Hindlimb muscle (tissue), 1 donor: ENCODE measurements around the gene MAP3K10. TPM values are rescaled to one million over a fixed set of nuclear protein-coding genes. Genes with fewer than 3 reads are reported as not detected.

Source experiments
- DNase-seq: peaks from one replicate; pipeline ENCODE4 v3.0.0-alpha.2; 2013
- polyA plus RNA-seq: library from polyadenylated mRNA; unstranded; fragments of 120-200 nt; gene quantifications from one replicate; pipeline ENCODE4 v1.2.1, GENCODE V29; 2013; ENCODE audit not compliant: insufficient read length

The MAP3K10 gene
- polyA plus RNA-seq, 1 donor: 12.3 TPM

DNA sequence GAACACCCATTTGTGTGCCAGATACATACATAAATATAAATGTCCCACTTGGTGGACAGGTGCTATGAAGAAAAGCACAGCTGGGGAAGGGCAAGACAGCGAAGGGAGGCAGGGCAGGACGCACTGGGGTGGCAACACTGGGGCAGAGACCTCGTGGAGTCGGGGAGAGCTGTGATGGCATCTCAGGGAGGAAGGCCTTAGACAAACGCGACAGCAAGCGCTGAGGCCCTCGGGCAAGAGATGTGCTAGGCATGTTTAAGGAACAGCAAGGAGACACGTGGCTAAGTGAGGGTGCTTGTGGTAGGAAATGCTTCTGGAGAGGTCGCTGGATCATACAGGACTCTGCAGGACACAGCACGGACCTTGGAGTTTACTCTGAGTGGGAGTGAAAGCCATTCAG, 58.6 kb downstream of the MAP3K10 start:
- DNase-seq: no peak

DNA sequence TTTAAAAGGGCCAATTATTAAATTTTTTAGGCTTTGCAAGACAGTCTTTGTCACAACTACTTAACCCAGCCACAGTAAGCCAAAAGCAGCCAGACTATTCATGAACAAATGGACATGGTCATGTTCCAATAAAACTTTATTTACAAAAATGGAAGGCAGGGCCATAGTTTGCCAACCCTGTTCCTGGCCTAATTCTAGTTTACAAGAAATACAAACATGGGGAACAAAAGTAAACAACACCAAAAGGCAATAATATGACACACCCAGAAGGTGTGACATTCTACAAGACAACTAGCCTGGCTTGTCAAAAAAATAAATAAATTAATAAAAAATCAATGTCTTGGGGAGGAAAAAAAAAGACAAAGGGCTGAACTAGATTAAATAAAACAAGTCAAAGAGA, 60.0 kb downstream of the MAP3K10 start:
- DNase-seq: no peak

DNA sequence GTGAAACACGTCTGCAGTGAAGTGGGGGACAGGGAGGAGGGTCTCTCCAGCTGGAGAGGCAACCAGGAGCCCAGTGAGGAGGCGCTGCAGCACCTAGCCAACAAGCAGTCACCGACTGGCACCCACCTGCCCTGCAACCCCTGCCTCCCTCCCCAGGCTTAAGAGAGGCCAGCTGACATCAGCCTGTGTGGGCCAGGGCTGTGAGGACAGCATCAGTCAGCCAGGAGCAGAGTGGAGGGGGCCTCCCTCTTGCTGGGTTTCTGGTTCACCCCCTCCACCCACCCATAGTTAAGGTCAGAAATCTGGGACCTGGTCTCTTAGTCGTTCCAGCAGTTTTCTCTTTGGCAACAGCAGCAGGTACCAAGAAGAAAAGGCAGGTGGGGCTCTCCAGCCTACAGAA, 60.8 kb downstream of the MAP3K10 start:
- DNase-seq: no peak

DNA sequence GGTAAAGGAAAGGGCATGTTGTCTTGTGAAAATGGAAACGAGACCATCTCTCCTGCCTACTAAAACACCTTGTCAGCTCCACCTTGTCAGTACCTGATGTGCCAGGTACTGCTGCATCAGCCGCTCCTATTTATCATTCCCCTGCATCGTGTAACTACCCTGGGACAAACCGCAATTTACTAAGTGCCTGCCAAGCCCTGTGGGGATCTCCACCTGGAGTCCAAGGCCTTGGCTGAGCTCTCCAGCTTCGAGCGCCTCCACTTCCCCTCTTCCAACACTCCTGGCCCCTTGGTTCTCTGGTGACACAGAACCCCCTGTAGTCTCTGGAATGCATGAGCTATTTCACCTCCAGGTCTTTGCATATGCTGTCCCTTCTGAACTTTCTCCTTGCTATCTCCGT, 61.2 kb downstream of the MAP3K10 start:
- DNase-seq: no peak

DNA sequence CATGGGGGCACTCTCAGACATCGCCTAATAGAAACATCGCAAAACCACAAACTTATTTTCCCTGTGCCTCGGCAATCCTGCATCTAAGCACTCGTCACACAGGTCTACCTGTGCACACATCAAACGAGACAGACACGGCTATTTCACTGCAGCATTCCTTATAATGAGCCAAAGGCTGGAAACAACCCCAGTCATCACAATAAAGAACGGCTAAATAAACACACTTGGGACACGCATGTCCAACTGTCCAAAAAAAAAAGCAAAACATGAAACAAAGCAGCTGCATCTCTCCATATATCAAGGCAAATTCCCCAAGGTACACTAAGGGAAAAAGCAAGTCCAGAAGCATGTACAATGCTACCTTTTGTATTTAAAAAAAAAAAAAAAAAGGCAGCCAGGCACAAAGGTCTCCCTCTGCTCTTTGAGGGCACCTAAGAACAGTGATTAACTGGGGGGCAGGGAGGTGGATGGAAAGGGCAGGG, 62.4 kb downstream of the MAP3K10 start:
- no peak for DNase-seq

DNA sequence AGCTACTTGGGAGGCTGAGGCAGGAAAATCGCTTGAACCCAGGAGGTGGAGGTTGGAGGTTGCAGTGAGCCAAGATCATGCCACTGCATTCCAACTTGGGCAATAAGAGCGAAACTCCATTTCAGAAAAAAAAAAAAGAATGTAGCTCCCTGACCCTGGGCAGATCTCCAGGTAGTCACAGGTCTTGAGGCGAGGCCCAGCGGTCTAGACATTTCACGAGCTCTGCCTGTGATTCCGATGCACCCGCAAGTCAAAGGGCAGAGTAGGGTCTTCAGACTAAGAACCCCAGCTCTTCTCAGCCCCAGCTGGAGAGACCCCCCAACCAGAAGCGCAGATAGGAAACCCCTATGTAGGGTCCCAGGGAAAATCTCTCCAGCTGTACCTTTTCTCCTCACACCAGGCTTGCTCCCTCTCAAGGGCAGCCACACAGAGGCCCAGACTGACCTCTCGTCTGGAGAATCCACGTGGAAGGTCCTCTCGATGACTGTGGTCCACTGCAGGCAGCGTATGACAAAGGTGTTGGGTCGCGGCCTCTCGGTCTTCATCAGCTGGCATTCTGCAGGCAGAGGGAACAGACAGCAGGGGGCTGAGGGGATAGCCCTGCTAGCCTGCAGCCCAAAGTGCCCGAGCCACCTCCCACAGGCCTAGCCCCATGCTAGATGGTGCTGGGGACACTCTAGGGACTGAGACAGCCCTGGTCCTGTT, 63.6 kb downstream of the MAP3K10 start:
- no peak for DNase-seq

DNA sequence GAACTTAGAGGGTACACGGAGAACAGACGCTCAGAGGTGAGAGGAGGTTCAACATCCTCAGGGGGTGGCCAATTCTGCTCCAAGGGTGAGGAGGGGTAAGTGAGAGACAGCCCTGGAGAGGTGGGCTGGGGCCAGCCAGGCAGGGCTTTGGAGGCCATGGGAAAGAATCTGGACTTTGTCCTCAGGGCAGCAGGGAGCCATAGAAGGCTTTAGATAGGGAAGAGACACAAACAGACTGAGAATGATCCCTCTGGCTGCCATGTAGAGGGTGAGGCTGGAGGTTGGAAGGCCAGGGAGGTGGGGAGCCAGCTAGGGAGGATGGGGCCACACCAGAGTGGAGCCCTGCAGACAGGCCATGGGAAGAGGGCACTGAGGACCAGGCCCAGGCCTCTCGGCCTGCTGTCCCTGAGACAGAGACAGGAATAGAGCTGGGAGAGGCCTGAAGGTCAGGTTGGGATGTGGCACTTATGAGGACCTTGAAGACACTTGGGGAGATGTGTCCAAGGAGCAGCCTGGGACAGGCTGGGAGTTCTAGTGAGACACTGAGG, 64.5 kb downstream of the MAP3K10 start:
- DNase-seq: no peak

DNA sequence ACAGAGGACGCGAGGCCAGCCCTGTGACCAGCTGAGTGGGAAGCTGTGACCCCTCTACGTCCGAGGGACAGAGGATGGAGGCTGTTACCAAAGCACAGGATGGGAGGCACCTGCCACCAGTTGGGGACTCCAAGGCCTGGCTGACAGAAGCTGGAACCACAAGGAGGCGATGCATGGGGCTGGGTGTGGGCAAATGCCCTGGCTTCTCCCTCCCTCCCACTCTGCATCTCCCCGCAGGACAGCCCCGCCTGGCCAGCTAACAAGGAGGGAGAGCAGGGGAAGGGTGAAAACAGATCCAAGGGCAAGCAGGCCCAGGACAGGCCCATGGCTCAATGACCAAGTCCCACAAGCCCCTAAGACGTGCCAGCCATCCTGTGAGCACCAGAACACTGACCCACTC, 65.3 kb downstream of the MAP3K10 start:
- DNase-seq: no peak

DNA sequence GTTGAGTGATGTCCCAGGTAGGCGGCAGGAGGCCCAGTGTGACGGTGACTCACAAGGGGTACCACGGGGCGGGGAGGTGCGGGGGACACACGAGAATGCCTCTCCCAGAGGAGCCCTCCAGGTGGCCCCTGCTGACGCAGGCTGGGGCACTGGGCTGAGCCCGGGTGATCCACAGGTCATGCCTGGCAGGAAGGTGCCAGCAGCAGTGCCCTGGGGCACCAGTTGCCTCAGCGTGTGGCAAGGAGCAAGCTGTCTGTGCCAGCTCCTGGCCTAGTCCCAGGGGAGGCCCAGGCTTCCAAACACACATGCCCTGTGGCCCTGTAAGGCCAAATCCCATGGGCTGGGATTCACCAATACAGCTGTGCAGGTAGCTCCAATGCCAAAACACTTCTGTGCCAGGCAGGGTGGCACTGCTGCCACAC, 65.9 kb downstream of the MAP3K10 start:
- DNase-seq: no peak

DNA sequence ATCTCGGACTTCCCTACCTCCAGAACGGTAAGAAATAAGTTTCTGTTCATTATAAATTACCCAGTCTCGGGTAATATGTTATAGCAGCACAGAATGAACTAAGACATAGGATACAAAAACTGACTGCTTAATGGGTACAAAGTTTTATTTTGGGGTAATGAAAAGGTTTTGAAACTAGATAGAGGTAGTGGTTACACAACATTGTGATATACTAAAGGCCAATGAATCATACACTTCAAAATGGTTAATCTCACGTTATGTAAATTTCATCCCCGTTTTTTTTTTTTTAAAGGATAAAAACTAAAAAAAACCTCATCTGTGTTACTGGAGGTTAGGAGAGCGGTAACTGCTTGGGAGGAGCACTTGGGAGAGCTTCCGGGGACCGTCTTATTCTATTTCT, 70.4 kb downstream of the MAP3K10 start:
- DNase-seq: no peak

DNA sequence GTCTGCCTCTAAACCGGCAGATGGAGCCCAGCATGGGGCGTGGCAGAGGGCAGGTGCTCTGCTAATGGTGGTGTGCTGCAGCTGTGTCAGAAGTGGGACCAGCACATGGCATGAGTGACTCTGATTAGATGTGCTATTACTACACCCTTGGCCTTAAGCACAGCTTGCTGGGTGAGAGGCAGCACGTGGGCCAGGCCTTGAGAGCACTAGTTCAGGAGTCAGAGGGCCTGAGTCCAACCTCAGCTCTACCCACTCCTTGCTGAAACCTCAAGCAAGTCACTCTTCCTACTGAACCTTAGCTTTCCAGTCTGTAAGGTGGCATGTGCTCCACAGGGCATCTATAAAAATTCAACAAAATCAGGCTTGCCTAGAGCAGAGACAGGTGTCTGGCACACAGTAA, 71.2 kb downstream of the MAP3K10 start:
- no peak for DNase-seq

DNA sequence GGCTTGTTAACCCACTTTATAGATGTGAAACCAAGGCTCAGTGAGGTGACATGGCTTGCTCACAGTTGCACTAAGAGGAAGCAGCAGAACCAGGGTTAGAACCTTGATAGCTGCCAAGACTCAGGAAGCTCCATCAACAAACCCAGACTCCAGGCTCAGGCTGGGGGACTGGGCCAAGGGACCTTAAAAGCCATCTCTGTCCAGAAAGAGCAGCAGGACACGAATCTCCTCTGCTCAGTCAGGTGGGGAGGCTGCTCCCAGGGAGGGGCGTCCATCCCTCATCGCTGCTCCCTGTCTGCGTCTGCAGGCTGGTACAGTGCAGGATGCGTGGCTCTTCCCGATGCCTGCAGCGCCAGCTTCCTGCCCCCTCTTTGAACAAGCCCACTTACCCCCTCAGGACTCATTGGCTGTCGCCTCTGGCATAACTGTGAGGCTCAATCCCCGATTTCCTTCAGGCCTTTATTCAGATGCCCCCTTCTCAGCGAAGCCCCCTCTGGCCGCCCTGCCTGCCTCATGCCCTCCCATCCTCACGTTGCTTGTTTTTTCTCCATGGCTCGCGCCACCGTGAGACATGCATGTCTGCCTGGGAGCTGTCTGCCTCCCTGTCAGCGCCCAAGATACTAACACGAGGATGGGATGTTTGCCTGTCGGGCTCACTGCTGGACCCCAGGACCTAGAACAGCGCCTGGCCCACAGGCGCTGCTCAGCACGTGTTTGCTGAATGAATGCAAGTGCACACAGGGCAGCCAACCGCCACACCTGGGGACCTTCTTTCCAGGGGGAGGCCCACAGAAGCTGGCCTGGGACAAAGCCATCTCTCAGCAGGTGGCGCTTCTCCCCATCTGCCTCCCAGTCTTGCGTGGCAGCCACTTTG, 72.5 kb downstream of the MAP3K10 start:
- DNase-seq: no peak

DNA sequence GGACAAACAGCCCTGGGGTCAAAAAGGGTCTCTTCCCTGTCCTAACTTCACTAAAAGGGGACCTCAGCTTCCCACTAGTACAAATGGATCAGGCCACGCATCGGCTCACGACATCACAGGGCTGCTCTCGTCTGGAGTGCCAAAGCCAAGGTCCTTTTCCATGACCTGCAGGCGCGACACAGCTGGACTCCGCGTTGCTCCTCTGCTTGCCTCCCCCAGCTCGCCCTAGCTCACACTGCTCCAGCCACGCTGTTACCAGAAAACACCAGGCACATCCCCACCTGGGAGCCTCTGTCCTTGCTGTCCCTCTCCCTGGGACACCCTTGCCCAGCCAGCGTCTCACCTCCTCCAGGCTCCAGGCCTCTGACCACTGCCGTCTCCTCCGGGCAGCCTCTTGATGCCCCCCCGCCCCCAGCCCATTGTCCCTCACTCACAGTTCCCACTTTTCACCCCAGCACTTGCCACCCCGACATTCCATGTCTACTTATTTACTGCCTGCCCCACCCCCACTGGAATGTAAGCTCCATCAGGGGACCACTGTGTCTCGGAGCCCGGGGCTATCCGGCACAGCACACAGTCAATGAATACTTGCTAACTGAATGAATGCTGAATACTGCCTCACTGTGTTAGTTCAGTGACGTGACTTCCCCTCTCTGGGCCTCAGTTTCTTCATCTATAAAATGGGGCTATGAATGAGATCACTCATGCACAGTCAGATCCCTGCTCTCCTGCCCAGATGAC, 73.3 kb downstream of the MAP3K10 start:
- no peak for DNase-seq

Other genes starting within 250 kb of the MAP3K10 start
- gene PSMC4, start 220.3 kb upstream of the MAP3K10 start, polyA plus RNA-seq: 61.6 TPM
- 4.4 TPM for gene ZNF546, start 194.4 kb upstream of the MAP3K10 start, polyA plus RNA-seq
- 13.4 TPM for gene ZNF780B, start 135.2 kb upstream of the MAP3K10 start, polyA plus RNA-seq
- 8.1 TPM for gene ZNF780A, start 100.5 kb upstream of the MAP3K10 start, polyA plus RNA-seq
- not detected for gene TTC9B, start 27.0 kb downstream of the MAP3K10 start, polyA plus RNA-seq
- gene CCNP, start 35.3 kb downstream of the MAP3K10 start, polyA plus RNA-seq: 0.49 TPM
- gene AKT2, start 93.9 kb downstream of the MAP3K10 start, polyA plus RNA-seq: 214 TPM
- 106 TPM for gene C19orf47, start 157.0 kb downstream of the MAP3K10 start, polyA plus RNA-seq
- gene PLD3, start 157.3 kb downstream of the MAP3K10 start, polyA plus RNA-seq: 242 TPM
- 1.6 TPM for gene HIPK4, start 198.8 kb downstream of the MAP3K10 start, polyA plus RNA-seq
- gene PRX, start 222.0 kb downstream of the MAP3K10 start, polyA plus RNA-seq: 11.7 TPM
- 7.3 TPM for gene SERTAD1, start 234.6 kb downstream of the MAP3K10 start, polyA plus RNA-seq